Fibroblast of villous mesenchyme (primary cell): ENCODE measurements around the gene HTR6. TPM values are rescaled to one million over a fixed set of nuclear protein-coding genes. Genes with fewer than 3 reads are reported as not detected.

Experiments
- DNase-seq: peaks from one replicate; pipeline ENCODE4 v3.0.0-alpha.2; 2010; ENCODE audit warnings: low read depth
- H3K4me3 ChIP-seq: 2 replicates; pipeline ENCODE4 v1.5.1; 2011; ENCODE audit warnings: low read depth, mild to moderate bottlenecking, low read length
- total RNA-seq: library from RNA; depleted of rRNA; stranded (reverse); fragments of >200 nt; gene quantifications from 2 replicates; pipeline ENCODE4 v1.2.3, GENCODE V29; 2012
- TF ChIP-seq, protein P1 (sequence below): IDR thresholded peaks from 2 replicates; pipeline ENCODE4 v1.5.1; 2012; ENCODE audit warnings: low read depth, mild to moderate bottlenecking, low read length; ENCODE audit not compliant: insufficient read depth

HTR6 gene
- total RNA-seq, 1 donor = not detected

DNA sequence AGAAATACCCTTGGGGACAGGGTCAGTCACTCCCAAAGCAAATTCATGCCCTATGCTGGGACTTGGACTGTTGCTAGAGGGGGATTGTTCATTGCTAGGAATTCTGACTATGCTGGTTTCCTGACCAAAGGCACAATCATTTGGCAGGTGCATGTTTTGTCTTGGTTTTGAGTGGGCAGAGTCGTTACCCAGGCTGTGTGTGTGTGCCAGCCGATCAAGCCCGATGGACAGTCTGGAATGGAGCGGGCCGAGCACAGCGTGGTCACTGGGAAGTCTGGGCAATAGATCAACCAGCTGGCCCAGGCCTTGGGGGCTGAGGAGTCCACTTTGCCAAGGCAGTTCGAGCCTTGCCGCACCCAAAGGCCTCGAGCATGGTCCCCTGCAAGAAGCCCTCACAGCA is 60.9 kb downstream of the HTR6 start:
- TF ChIP-seq, protein P1, sequence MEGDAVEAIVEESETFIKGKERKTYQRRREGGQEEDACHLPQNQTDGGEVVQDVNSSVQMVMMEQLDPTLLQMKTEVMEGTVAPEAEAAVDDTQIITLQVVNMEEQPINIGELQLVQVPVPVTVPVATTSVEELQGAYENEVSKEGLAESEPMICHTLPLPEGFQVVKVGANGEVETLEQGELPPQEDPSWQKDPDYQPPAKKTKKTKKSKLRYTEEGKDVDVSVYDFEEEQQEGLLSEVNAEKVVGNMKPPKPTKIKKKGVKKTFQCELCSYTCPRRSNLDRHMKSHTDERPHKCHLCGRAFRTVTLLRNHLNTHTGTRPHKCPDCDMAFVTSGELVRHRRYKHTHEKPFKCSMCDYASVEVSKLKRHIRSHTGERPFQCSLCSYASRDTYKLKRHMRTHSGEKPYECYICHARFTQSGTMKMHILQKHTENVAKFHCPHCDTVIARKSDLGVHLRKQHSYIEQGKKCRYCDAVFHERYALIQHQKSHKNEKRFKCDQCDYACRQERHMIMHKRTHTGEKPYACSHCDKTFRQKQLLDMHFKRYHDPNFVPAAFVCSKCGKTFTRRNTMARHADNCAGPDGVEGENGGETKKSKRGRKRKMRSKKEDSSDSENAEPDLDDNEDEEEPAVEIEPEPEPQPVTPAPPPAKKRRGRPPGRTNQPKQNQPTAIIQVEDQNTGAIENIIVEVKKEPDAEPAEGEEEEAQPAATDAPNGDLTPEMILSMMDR = no peak
- H3K4me3 ChIP-seq = no peak overlapping the region
- no peak for DNase-seq

DNA sequence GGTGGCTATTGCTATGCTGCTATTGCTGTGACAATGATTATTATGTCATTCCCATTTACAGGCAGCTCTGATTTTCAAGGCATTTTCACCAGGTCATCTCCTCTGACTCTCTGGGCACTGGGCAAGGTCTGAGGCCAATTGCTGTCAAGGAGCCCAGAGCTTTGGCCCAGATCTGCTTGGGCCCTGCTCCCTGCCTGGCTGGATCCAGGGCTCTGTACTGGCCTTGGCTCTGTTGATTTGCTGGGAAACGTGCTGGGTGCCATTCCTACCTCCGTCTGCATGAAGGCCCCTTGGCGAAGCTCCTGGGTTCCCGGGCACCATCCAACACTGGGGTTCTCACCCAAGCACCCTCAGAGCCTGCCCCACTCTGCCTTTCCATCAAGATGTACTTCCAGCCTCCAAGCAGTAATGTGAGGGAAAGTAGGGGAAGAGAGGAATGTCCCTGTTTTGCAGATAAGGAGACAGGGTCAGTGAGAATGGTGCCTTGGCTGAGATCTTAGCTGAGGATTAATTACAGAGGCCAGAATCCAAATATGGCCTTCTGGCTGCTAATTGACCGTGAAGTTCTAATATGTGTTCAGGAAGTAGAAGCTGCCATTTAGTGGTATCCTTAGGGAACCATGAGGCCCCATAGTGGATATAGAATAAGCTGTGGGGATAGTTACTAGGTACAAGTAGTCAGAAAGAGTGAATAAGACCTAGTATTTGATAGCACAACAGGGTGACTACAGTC is 63.9 kb downstream of the HTR6 start:
- no peak for DNase-seq
- TF ChIP-seq, protein P1 = no peak
- H3K4me3 ChIP-seq = no peak overlapping the region

DNA sequence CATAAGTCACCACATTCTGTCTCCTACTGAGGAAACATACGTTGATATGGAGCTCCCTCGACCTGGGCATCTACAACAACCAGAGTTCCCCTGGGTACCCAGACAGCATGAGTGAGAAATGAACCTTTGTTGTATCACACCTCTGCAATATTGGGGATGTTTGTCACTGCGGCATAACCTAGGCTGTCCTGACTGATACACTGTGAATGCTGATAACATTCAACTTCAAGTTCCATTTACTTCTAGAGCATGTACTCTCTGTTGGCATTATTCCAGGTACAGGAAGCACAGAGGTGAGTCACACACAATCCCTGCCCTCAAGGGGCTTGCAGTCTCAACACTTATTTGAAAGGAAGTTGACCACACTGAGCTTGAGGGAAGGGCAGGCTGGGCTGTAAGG is 65.6 kb downstream of the HTR6 start:
- DNase-seq = no peak
- TF ChIP-seq, protein P1 = no peak
- no peak overlapping the region for H3K4me3 ChIP-seq

Other genes with a start within 250 kb of the HTR6 start
- gene CAPZB, start 179.3 kb upstream of the HTR6 start, total RNA-seq = 173 and 183 TPM in 2 replicates
- gene NBL1, start 20.6 kb upstream of the HTR6 start, total RNA-seq = 61.3 and 90.5 TPM in 2 replicates
- gene TMCO4, start 135.0 kb downstream of the HTR6 start, total RNA-seq = 20.7 and 20.9 TPM in 2 replicates
- not detected in 2 replicates for gene RNF186, start 150.4 kb downstream of the HTR6 start, total RNA-seq
- 3.5 and 13.4 TPM in 2 replicates for gene OTUD3, start 217.5 kb downstream of the HTR6 start, total RNA-seq